GM19468 (cell line): ENCODE measurements around the gene PGAP6.
"Not testable (repeated sequence)": the region's sequence is repeated elsewhere in the genome, so short reads cannot be mapped to it uniquely, and the experiment has no call there.

Experiments
- ATAC-seq: cut with Tn5 transposase; IDR thresholded peaks from one replicate; pipeline ENCODE4 v1.9.1; 2021; ENCODE audit warnings: mild to moderate bottlenecking, moderate library complexity, moderate number of reproducible peaks; ENCODE audit not compliant: unreplicated experiment; ENCODE audit errors: extremely low read depth

Gene PGAP6

DNA sequence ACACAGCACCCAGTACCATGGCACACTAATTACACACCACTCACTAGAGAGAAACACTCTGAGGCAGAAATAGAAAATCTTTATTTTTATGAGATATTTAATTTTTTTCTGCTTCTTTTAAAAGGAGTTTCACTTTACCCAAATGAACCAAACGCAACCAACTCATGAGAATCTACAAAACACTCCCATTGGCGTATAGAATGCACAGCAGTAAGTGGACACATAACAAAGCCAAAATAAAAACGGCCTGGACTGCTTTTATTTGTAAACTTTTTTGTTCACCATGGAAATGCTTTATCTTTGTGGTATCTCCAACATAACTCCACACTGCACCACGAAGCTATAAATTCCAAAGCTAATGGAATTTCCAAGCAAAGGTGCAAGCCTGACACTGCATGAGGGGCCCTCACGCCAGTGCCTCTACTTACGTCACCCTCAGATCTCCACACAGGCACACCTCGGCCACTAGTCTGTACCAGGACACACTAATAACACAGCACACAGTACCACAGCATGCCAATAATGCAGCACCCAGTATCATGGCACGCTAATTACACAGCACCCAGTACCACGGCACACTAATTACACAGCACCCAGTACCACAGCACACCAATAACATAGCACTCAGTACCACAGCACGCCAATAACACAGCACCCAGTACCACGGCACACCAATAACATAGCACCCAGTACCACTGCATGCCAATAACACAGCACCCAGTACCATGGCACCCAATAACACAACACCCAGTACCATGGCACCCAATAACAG lies 46.7 kb downstream of the PGAP6 start:
- not testable (repeated sequence) for ATAC-seq

DNA sequence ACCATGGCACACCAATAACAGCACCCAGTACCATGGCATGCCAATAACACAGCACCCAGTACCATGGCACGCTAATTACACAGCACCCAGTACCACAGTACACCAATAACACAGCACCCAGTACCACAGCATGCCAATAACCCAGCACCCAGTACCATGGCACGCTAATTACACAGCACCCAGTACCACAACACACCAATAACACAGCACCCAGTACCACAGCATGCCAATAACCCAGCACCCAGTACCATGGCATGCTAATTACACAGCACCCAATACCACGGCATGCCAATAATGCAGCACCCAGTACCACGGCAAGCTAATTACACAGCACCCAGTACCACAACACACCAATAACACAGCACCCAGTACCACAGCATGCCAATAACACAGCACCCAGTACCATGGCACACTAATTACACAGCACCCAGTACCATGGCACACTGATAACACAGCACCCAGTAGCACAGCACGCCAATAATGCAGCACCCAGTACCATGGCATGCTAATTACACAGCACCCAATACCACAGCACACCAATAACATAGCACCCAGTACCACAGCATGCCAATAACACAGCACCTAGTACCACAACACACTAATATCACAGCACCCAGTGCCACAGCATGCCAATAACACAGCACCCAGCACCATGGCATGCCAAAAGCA lies 47.5 kb downstream of the PGAP6 start:
- ATAC-seq, result not testable (repeated sequence)

DNA sequence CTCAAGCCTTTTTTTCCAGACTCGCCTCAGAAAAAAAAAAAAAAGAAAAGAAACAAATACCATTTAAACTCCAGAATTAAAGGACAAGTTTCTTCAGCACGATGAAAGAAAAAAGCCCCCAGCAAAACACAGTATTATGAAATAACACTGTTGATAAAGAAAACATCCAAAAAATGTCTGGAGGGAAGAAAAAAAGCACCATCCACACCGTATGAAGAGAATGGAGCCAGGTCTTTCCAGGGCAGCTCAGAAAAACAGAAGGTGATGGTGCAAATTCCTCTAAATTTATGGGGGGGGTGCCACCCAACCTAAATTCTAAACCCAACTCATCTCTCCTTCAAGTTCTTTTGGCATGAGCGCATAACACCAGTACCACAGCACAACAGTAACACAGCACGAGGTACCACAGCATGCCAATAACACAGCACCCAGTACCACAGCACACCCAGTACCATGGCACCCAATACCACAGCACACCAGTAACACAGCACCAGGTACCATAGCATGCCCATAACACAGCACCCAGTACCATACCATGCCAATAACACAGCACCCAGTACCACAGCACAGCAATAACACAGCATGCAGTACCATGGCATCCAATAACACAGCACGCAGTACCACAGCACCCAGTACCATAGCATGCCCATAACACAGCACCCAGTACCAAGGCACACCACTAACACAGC lies 48.2 kb downstream of the PGAP6 start:
- ATAC-seq, result no peak

DNA sequence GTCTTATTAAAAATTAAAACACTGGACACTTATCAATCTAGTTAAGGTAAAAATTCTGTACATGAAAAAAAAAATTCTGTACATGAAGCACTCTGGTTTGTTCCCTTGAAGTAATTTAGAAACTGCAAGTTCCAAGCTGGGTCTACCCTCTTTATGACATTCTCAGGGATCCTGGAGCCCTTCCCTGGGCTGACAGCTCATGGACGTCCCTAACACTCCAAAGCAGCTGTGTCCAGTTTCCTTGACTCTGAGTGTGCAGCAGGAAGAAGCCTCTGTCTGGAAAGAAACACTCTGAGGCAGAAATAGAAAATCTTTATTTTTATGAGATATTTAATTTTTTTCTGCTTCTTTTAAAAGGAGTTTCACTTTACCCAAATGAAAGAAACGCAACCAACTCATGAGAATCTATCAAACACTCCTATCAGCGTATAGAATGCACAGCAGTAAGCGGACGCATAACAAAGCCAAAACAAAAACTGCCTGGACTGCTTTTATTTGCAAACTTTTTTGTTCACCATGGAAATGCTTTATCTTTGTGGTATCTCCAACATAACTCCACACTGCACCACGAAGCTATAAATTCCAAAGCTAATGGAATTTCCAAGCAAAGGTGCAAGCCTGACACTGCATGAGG lies 50.5 kb downstream of the PGAP6 start:
- ATAC-seq, result not testable (repeated sequence)

DNA sequence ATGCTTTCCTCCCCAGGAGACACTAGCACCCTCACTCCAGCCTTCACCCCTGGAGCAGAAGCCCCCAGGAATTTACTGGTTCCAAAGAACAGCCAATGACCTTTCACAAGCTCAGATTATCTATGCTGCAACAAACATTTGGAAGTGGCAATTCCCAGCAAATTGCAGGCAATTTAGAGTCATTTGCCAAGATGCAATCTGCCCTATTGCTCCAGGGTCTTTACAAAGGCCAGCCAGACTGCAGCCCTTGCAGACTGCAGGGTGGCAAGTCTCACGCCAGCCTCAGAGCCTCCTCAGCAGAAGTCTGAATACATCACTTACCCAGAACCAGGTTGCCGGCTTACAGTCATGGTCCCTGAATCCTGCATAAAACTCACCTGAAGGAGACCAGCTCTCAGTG lies 51.0 kb downstream of the PGAP6 start:
- ATAC-seq, result no peak

DNA sequence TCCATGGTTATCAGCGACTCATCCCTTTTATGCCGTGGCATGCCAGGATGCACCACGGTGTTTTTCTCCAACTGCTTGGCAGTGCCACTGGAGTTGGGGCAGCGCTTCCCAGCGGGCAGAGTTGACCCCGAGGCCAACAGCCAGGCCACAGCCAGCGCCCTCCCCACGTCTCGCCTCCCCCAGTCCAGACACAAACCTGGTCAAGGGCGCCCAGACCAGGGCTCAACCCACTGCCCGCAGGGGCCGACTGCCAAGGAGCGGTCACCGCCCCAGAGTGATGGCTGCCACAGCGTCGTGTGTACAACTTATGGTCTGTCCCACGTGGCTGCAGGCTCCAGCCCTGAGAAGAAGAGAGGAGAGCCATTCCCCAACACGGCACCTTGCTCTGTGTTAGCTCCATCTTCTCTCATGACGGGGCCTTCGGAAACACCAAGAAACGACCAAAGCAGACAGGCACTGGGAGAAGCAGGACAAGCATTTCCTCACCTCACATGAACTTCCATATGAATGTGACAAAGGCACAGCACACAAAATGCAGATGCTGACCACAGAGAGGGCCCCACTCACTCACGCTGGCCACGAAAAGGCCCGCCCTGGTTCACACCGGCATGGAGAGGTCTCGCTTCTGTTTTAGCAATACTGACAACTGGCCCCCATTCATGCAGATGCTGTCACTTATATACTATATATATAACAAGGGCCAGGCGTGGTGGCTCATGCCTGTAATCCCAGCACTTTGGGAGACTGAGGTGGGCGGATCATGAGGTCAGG lies 56.2 kb downstream of the PGAP6 start:
- ATAC-seq, result no peak

DNA sequence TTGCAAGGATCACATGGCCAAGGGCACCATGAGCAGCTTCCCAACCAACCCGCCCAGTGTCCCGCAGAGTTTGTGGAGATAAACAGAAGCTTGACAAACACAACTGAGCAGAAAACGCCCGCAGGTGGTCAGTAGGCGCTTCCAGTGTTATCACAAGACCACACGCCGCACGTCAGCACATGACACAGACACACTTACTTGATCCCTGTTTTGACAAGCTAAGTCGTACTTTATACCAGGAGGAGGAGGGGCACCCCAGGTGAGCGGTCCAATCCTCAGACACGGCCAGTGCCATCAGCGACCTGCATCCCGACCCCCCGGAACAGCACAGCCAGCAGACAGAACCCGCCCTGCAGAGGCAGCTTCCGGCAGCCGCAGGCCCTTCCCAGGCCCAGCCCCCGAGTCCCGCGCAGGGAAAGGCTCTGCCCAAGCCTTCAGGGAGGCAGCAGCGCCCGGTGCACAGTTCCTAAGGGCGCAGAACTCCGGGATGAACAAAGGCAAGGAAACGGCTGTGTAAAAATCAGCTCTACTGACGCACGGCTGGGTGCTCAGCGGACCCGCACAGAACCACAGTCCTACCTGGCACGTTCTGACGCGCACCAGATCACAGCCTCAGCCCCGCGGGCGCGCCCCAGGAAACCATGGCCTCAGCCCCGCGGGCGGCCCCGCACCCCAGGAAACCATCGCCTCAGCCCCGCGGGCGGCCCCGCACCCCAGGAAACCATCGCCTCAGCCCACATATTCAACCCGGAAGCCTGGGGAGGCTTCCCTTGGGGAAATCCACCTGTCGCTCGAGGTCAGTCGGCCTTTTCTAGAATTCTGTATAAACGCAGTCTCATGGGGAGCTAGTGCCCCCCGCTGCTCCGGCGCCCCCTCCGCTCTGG lies 57.1 kb downstream of the PGAP6 start:
- no peak for ATAC-seq

DNA sequence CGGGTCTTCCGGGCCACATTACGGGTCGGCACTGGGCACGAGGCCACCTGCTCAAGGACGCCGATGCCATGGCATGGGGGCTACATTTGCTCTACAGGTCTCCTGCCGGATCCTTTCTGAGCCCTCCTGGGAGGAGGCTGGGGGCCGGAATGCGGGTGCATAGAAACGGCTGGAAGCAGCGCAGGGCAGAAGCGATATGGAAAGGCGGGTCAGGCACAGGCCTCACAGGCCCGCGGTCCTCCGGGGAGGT lies 57.7 kb downstream of the PGAP6 start:
- ATAC-seq, result no peak

DNA sequence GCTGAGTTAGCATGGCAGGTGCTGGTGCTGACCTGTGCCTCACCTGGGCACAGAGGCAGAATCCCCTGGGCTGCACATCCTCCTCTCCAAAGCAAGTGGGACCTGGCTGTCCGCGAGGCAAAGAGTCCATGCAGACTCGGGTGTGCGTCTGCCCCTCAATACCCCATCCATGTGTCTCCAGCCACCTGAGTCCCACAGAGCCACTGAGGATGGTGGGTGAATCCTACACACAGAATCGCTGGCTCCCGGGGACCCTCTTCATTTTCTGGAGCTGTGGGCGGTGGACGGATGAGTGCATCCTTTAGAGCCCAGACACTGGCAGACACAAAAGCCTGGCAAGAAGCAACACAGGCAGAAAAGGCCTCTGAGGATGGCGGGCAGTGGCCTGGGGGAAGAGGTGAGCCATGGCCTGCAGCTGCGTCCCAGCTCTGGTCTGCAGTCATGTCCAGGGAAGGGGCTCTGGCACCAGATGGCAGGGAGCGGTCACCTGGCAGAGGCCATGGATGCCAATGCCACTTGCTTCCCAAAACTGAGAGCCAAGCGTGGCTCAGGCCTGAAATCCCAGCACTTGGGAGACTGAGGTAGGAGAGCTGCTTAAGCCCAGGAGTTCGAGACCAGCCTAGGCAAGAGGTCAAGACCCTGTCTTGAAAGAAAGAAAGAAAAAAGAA lies 59.2 kb downstream of the PGAP6 start:
- ATAC-seq, result no peak

DNA sequence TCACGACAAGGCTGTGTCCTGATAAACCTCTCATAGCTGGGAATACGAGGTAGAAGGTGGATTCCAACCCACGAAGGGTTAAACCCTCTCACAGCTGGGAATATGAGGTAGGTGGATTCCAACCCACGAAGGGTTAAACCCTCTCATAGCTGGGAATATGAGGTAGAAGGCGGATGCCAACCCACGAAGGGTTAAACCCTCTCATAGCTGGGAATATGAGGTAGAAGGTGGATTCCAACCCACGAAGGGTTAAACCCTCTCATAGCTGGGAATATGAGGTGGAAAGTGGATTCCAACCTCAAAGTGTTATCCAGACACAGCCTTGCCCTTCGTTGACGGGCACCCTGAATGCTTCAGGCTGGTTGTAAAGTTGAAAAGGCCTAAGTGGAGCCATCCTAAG lies 60.2 kb downstream of the PGAP6 start:
- no peak for ATAC-seq
